A673 (cell line): ENCODE measurements around the gene FBXL17. TPM values are rescaled to one million over a fixed set of nuclear protein-coding genes. Genes with fewer than 3 reads are reported as not detected.

Experiments
- BruUV-seq: library from RNA; stranded (reverse); fragments of 400-500 nt; replicated peaks from 2 replicates; lab custom pipeline; 2021; lab: Mats Ljungman, UMichigan
- CTCF ChIA-PET: fragments of 300-600 bp; sonication (Branson Sonifier 250); formaldehyde crosslinking; loops from one replicate; lab custom pipeline; 2022; ENCODE audit warnings: antibody characterized with exemption; lab: Charles Lee
- POLR2A ChIA-PET: fragments of 300-600 bp; sonication (Branson Sonifier 250); formaldehyde crosslinking; loops from one replicate; lab custom pipeline; 2022; ENCODE audit warnings: antibody characterized with exemption; ENCODE audit not compliant: low non-redundant PET; lab: Charles Lee
- DNase-seq: peaks from one replicate; pipeline ENCODE4 v3.0.0-alpha.2; 2015; ENCODE audit warnings: low spot score
- H3K27ac ChIP-seq: fragments of 200-600 bp; sonication (generic); 2 replicates; pipeline ENCODE4 v1.5.1; 2016; ENCODE audit warnings: mixed run types, low read depth, mild to moderate bottlenecking, mixed read lengths, antibody characterized with exemption, low read length; ENCODE audit not compliant: poor library complexity, severe bottlenecking
- H3K27me3 ChIP-seq: fragments of 200-600 bp; sonication (generic); replicated peaks from 2 replicates; pipeline ENCODE4 v1.6.1; 2017; ENCODE audit warnings: mixed run types, low read depth, mild to moderate bottlenecking, mixed read lengths, antibody characterized with exemption, low read length; ENCODE audit not compliant: insufficient read depth, poor library complexity
- H3K36me3 ChIP-seq: fragments of 200-600 bp; sonication (generic); 2 replicates; pipeline ENCODE4 v1.6.1; 2016; ENCODE audit warnings: mixed run types, mild to moderate bottlenecking, mixed read lengths, antibody characterized with exemption, low read length; ENCODE audit not compliant: insufficient read depth, poor library complexity, severe bottlenecking
- H3K4me1 ChIP-seq: fragments of 200-600 bp; sonication (generic); 2 replicates; pipeline ENCODE4 v1.6.1; 2017; ENCODE audit warnings: mixed run types, mild to moderate bottlenecking, mixed read lengths, antibody characterized with exemption, low read length; ENCODE audit not compliant: insufficient read depth, poor library complexity, severe bottlenecking
- H3K4me3 ChIP-seq: fragments of 200-600 bp; sonication (generic); 2 replicates; pipeline ENCODE4 v1.5.1; 2016; ENCODE audit warnings: low read depth, mixed run types, mild to moderate bottlenecking, mixed read lengths, low read length; ENCODE audit not compliant: poor library complexity, severe bottlenecking
- H3K9me3 ChIP-seq: fragments of 200-600 bp; sonication (generic); 2 replicates; pipeline ENCODE4 v1.6.1; 2016; ENCODE audit warnings: mixed run types, low read depth, mild to moderate bottlenecking, mixed read lengths, antibody characterized with exemption, low read length; ENCODE audit not compliant: poor library complexity, severe bottlenecking
- CTCF ChIP-seq: fragments of 300-800, 200-600 bp; sonication (generic); conservative IDR thresholded peaks from 2 replicates; pipeline ENCODE4 v1.5.1; 2017; ENCODE audit warnings: low read depth, mild to moderate bottlenecking, antibody characterized with exemption, low read length, moderate library complexity, mixed read lengths
- EZH2 ChIP-seq: fragments of 200-600 bp; sonication (generic); IDR thresholded peaks from 2 replicates; pipeline ENCODE4 v1.6.1; 2017; ENCODE audit warnings: borderline replicate concordance, low read depth, mild to moderate bottlenecking, mixed read lengths, antibody characterized with exemption, low read length; ENCODE audit not compliant: poor library complexity, severe bottlenecking
- intact Hi-C: fragments of 100-400 bp; cut with micrococcal nuclease; formaldehyde crosslinking; loops from one replicate; pipeline ENCODE4 v1.10.0; 2022; ENCODE audit not compliant: unreplicated experiment
- total RNA-seq: library from RNA; stranded (reverse); gene quantifications from 2 replicates; pipeline ENCODE4 v1.2.3, GENCODE V29; 2021

FBXL17 gene
- total RNA-seq, 1 experiment from 2014 or later, result 5.7 TPM

GRCh38 chr5:108025957-108026356, 355.9 kb downstream of the FBXL17 start:
- BruUV-seq, result no TSS peak
- H3K4me1 ChIP-seq, result no peaks in the 10 kb centered on the region
- H3K36me3 ChIP-seq, result no peaks in the 10 kb centered on the region
- ChIA-PET CTCF (no interaction called here), POLR2A (no interaction called here)
- intact Hi-C loops, result no loop called here
- TF ChIP-seq CTCF (no peak), EZH2 (no peak)
- no peak overlapping the region for H3K27ac ChIP-seq
- H3K9me3 ChIP-seq, result no peaks in the 10 kb centered on the region
- no peaks in the 10 kb centered on the region for H3K27me3 ChIP-seq
- no peak for DNase-seq
- H3K4me3 ChIP-seq, result no peak overlapping the region

GRCh38 chr5:108024986-108025385, 356.9 kb downstream of the FBXL17 start:
- no peak overlapping the region for H3K27ac ChIP-seq
- H3K4me1 ChIP-seq, result no peaks in the 10 kb centered on the region
- intact Hi-C loops, result no loop called here
- POLR2A ChIA-PET, result no interaction called here
- TF ChIP-seq CTCF (no peak), EZH2 (no peak)
- DNase-seq, result no peak
- CTCF ChIA-PET, result no interaction called here
- H3K27me3 ChIP-seq, result no peaks in the 10 kb centered on the region
- no peaks in the 10 kb centered on the region for H3K36me3 ChIP-seq
- no peak overlapping the region for H3K4me3 ChIP-seq
- H3K9me3 ChIP-seq, result no peaks in the 10 kb centered on the region
- BruUV-seq, result no TSS peak

GRCh38 chr5:108016101-108016500, 365.8 kb downstream of the FBXL17 start:
- BruUV-seq, result no TSS peak
- intact Hi-C loops, result no loop called here
- CTCF ChIA-PET, result no interaction called here
- H3K4me1 ChIP-seq, result no peaks in the 10 kb centered on the region
- DNase-seq, result no peak
- H3K36me3 ChIP-seq, result no peaks in the 10 kb centered on the region
- TF ChIP-seq EZH2 (no peak), CTCF (no peak)
- H3K4me3 ChIP-seq, result no peak overlapping the region
- POLR2A ChIA-PET, result no interaction called here
- no peak overlapping the region for H3K27ac ChIP-seq
- no peaks in the 10 kb centered on the region for H3K27me3 ChIP-seq
- no peaks in the 10 kb centered on the region for H3K9me3 ChIP-seq
